Measurements from ENCODE around the gene ECHDC3. TPM values are rescaled to one million over a fixed set of nuclear protein-coding genes. Genes with fewer than 3 reads are reported as not detected.

Gene ECHDC3
- total RNA-seq, 1 experiment from 2014 or later, result not detected

Other genes with a start within 250 kb of the ECHDC3 start
- 17.1 and 19.8 TPM in 2 replicates for gene USP6NL, start 130.7 kb upstream of the ECHDC3 start, total RNA-seq (2014; rRNA removed; shearing (Covaris generic))
- gene PROSER2, start 81.0 kb downstream of the ECHDC3 start, total RNA-seq (2014; rRNA removed; shearing (Covaris generic)), result 18.5 and 23.8 TPM in 2 replicates